Skeletal muscle satellite cell (primary cell): Measurements from ENCODE around the gene YARS2.
"Not testable (repeated sequence)": the region's sequence is repeated elsewhere in the genome, so short reads cannot be mapped to it uniquely, and the experiment has no call there.

Experiments used
- H3K27me3 ChIP-seq: 2 replicates; pipeline ENCODE4 v1.7.0; 2013; ENCODE audit warnings: low read length; ENCODE audit not compliant: control insufficient read depth, insufficient read depth
- H3K36me3 ChIP-seq: 2 replicates; pipeline ENCODE4 v1.7.0; 2013; ENCODE audit warnings: mild to moderate bottlenecking, control low read depth, low read length; ENCODE audit not compliant: insufficient read depth
- H3K4me1 ChIP-seq: 2 replicates; pipeline ENCODE4 v1.7.0; 2013; ENCODE audit warnings: low read length; ENCODE audit not compliant: control insufficient read depth, insufficient read depth
- H3K4me2 ChIP-seq: 2 replicates; pipeline ENCODE4 v1.7.0; 2013; ENCODE audit warnings: mild to moderate bottlenecking, low read length
- H3K4me3 ChIP-seq: 2 replicates; pipeline ENCODE4 v1.7.0; 2013; ENCODE audit warnings: low read length
- H3K9ac ChIP-seq: 2 replicates; pipeline ENCODE4 v1.7.0; 2013; ENCODE audit warnings: mild to moderate bottlenecking, low read depth, low read length, moderate library complexity
- H3K9me3 ChIP-seq: replicated peaks from 2 replicates; pipeline ENCODE4 v1.7.0; 2013; ENCODE audit warnings: mild to moderate bottlenecking, control low read depth, low read length

Gene YARS2

DNA sequence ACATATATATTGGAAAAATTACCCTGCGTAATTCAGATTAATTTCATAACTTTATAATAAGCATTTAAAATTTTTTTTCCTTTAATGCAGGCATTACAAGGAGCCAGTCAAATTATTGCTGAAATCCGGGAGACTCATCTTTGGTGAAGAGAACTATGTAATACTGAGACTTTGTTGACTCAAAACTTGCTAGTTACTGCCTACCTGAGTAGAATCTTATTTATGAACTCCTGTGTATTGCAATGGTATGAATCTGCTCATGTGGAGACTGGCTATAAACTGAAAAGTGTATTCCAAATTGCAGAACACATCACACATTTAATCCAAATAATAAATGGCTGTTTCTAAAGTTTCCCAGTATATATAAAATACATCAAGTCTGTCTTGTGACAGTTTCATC lies 12.4 kb downstream of the YARS2 start:
- Histone ChIP-seq H3K9me3 (no peaks in the 10 kb centered on the region), H3K4me1 (no peaks in the 10 kb centered on the region), H3K4me3 (no peak overlapping the region), H3K36me3 (peaks cover 80% of the 10 kb centered on the region), H3K4me2 (no peak overlapping the region), H3K27me3 (no peaks in the 10 kb centered on the region), H3K9ac (no peak overlapping the region)

DNA sequence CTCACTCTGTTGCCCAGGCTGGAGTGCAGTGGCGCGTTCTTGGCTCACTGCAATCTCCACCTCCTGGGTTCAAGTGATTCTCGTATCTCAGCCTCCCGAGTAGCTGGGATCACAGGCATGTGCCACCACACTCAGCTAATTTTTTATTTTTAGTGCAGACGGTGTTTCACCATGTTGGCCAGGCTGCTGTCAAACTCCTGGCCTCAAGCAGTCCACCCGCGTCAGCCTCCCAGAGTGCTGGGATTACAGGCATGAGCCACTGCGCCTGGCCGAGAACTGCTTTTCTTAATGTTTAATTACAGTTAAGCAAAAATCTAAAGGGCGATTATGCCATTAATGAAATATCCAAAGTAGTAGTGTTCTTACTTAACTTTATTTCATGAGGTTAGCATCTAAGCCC lies 13.6 kb downstream of the YARS2 start:
- Histone ChIP-seq H3K4me2 (no peak overlapping the region), H3K4me3 (no peak overlapping the region), H3K9me3 (no peaks in the 10 kb centered on the region), H3K9ac (no peak overlapping the region), H3K27me3 (no peaks in the 10 kb centered on the region), H3K4me1 (no peaks in the 10 kb centered on the region), H3K36me3 (peaks cover 71% of the 10 kb centered on the region)

DNA sequence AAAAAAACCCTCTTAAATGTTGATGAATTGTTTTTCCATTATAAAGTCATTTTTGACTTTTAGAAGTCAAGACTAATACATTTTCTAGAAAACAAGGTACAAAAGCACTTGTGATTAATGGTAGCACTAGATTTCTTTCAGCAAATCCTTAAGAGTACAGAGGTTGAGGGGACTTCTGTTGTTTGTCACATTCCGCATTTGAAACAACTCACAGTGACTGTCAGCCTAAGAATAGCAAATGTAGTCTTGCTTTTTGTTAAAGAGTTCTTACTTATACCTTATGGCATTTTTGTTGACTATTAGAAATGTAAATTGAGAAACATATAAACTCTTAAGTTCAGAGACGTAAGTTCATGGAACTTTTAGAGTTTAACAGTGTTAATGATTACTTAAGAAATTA lies 16.4 kb downstream of the YARS2 start:
- no peaks in the 10 kb centered on the region for H3K4me1 ChIP-seq
- no peaks in the 10 kb centered on the region for H3K27me3 ChIP-seq
- H3K9me3 ChIP-seq: no peaks in the 10 kb centered on the region
- peaks cover 59% of the 10 kb centered on the region for H3K36me3 ChIP-seq
- H3K9ac ChIP-seq: no peak overlapping the region
- no peak overlapping the region for H3K4me2 ChIP-seq
- H3K4me3 ChIP-seq: no peak overlapping the region

DNA sequence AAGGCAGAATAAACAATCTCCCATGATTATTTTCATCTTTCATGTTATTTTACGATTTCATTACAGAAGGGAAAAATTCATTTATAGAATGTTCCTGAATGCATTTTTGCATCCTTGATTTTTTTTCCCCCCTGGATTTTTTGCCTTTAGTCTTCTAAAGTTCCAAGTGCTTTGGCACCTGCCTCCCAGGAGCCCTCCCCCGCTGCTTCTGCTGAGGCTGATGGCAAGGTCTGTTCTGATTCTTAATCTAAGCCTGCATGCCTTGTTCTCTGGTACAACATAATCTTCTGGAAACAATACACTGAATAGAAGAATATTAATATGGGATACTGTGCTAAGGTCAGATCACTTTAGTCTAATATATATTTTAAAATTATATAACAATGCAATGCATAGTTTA lies 18.0 kb downstream of the YARS2 start:
- no peak overlapping the region for H3K4me2 ChIP-seq
- no peak overlapping the region for H3K4me3 ChIP-seq
- no peak overlapping the region for H3K9ac ChIP-seq
- H3K4me1 ChIP-seq: no peaks in the 10 kb centered on the region
- H3K9me3 ChIP-seq: no peaks in the 10 kb centered on the region
- no peaks in the 10 kb centered on the region for H3K27me3 ChIP-seq
- peaks cover 51% of the 10 kb centered on the region for H3K36me3 ChIP-seq

- no peaks in the 10 kb centered on the region for H3K27me3 ChIP-seq
- no peaks in the 10 kb centered on the region for H3K9me3 ChIP-seq
- H3K4me1 ChIP-seq: no peaks in the 10 kb centered on the region
- H3K4me2 ChIP-seq: no peak overlapping the region
- no peak overlapping the region for H3K4me3 ChIP-seq
- no peak overlapping the region for H3K9ac ChIP-seq
- H3K36me3 ChIP-seq: peaks cover 52% of the 10 kb centered on the region
Observed at GRCh38 chr12:32736445-32736844, 19.3 kb downstream of the YARS2 start.

DNA sequence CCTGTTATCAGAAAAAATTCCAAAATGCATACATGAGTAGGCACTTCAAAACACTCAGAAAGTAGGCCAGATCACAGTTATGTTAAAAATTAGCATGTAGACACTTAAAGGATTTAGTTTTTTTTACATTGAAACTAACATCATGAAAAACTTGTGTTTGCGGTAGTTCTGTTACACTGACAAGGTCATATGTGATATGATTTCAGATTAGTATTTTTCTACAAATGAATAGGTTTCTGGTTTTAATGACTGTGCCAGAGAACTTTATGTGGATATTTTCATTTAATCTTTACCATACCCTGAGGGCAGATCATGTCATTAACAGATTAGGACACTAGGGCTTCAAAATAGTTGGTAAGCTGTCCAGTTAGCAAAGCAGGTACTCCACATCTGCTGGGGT lies 20.7 kb downstream of the YARS2 start:
- Histone ChIP-seq H3K4me3 (no peak overlapping the region), H3K9ac (no peak overlapping the region), H3K4me2 (no peak overlapping the region), H3K36me3 (peaks cover 47% of the 10 kb centered on the region), H3K4me1 (no peaks in the 10 kb centered on the region), H3K9me3 (no peaks in the 10 kb centered on the region), H3K27me3 (no peaks in the 10 kb centered on the region)

DNA sequence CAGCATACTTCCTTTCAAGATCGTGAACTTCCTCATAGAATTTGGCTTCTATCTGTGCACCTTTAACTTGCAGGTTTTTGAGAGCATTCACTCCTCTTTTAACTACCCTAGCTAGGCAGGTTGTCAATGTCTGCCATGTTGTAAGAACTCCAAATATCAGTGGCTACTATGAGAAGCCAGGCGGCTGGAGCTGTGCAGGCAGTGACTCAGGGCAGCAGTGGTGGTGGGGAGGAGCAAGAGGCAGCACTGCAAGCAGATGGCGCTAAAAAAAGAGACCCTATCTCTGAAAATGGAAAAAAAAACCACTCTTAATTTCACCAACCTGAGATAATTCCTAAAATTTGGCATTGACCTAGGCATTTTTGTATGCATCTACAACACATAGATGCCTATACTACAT lies 28.5 kb downstream of the YARS2 start:
- H3K4me1 ChIP-seq: no peaks in the 10 kb centered on the region
- H3K9ac ChIP-seq: no peak overlapping the region
- peaks cover 55% of the 10 kb centered on the region for H3K36me3 ChIP-seq
- no peaks in the 10 kb centered on the region for H3K9me3 ChIP-seq
- H3K4me2 ChIP-seq: no peak overlapping the region
- no peak overlapping the region for H3K4me3 ChIP-seq
- H3K27me3 ChIP-seq: no peaks in the 10 kb centered on the region

- no peaks in the 10 kb centered on the region for H3K27me3 ChIP-seq
- no peak overlapping the region for H3K4me2 ChIP-seq
- no peaks in the 10 kb centered on the region for H3K9me3 ChIP-seq
- no peak overlapping the region for H3K9ac ChIP-seq
- H3K4me1 ChIP-seq: no peaks in the 10 kb centered on the region
- peaks cover 54% of the 10 kb centered on the region for H3K36me3 ChIP-seq
- H3K4me3 ChIP-seq: no peak overlapping the region
Observed at GRCh38 chr12:32726286-32726685, 29.4 kb downstream of the YARS2 start.

DNA sequence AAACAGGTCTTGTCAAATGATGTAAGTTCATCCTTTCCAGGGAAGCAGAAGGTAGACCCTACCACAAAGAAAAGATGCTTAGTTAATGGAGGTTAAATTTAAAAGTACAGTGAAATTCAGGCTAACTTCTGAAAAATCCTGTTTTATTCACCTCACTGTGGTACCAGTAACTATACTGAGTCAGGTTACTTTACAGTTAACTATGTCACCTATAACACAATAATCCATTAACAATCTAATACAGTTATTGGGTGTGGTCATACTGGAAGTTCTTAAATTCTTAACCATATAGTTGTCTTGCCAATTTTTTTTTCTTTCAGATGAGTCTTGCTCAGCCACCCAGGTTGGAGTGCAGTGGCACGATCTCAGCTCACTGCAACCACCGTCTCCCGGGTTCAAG lies 30.4 kb downstream of the YARS2 start:
- H3K9ac ChIP-seq, H3K27me3 ChIP-seq, H3K9me3 ChIP-seq, H3K4me2 ChIP-seq, H3K4me3 ChIP-seq, H3K4me1 ChIP-seq: not testable (repeated sequence)
- peaks cover 54% of the 10 kb centered on the region for H3K36me3 ChIP-seq

GRCh38 chr12:32718926-32719325 lies 36.8 kb downstream of the YARS2 start:
- H3K27me3 ChIP-seq: no peaks in the 10 kb centered on the region
- H3K36me3 ChIP-seq: peaks cover 22% of the 10 kb centered on the region
- H3K4me2 ChIP-seq: no peak overlapping the region
- H3K4me1 ChIP-seq: no peaks in the 10 kb centered on the region
- H3K9me3 ChIP-seq: no peaks in the 10 kb centered on the region
- no peak overlapping the region for H3K4me3 ChIP-seq
- no peak overlapping the region for H3K9ac ChIP-seq

DNA sequence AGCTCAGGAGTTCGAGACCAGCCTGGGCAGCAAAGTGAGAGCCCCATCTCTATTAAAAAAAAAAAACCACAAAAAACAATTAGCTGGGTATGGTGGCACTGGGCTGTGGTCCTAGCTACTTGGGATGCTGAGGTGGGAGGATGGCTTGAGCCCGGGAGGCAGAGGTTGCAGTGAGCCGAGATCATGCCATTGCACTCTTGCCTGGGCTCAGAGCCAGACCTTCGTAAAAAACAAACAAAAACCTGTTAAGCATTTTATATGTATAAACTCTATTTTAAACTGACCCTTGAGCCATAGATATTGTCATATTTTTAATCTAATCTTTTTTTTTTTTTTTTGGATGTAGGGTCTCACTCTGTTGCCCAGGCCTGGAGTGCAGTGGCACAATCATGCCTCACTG lies 40.9 kb downstream of the YARS2 start:
- no peaks in the 10 kb centered on the region for H3K27me3 ChIP-seq
- H3K36me3 ChIP-seq: peaks cover 33% of the 10 kb centered on the region
- H3K9me3 ChIP-seq: no peaks in the 10 kb centered on the region
- no peak overlapping the region for H3K9ac ChIP-seq
- H3K4me3 ChIP-seq: no peak overlapping the region
- H3K4me2 ChIP-seq: no peak overlapping the region
- H3K4me1 ChIP-seq: no peaks in the 10 kb centered on the region

GRCh38 chr12:32708926-32709325 lies 46.8 kb downstream of the YARS2 start:
- no peak overlapping the region for H3K4me3 ChIP-seq
- H3K9me3 ChIP-seq: no peaks in the 10 kb centered on the region
- no peak overlapping the region for H3K4me2 ChIP-seq
- no peaks in the 10 kb centered on the region for H3K4me1 ChIP-seq
- H3K27me3 ChIP-seq: no peaks in the 10 kb centered on the region
- no peak overlapping the region for H3K9ac ChIP-seq
- H3K36me3 ChIP-seq: peaks cover 39% of the 10 kb centered on the region
